ENCODE measurements around the gene SOX6. TPM values are rescaled to one million over a fixed set of nuclear protein-coding genes. Genes with fewer than 3 reads are reported as not detected.
A peak's percentile ranks its signal among the peaks of the same experiment; 100 is the strongest.

The SOX6 gene
- total and polyA plus RNA-seq, 2 of the 13 experiments (the other 11 are each of a cell fraction or from before 2014, with no cell fraction given): 2.6 to 11.2 TPM

DNA sequence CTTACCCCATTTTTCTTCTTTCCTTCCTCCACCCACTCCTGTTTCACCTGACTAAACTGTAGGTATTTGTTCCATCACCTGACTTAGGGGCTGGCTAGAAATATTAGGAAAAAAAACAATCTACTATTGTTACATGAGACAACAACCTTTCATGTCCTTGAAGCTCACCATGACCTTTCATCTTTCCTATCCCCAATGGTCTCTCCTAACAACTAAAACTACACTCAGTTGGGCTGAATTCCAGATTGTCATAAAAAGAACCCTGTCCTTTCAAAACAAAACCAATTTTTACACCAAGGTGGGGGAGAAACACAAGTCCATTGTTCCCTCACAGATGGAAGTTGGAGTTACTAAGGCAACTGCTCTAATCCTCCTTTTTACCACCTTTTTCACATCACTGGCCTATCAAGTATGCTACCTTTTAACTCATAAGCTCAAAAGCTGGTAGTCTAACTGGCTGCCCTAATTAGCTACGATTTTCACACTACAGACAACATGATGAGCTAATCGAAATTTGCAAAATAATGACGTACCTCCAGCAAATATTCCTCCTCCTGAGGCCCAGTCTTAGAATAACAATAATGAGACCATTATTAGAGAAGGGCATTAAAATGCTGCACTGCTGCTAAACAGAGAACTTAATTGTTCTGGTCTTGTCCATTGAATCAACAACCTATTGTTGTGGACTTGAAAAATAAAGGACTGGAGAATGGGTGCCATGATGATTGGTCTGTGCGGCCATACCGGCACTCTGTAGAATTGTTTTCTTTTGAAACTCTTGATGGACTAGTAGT is 46.5 kb upstream of the SOX6 start (continued):
- TF ChIP-seq ZNF343 (CRISPR knock-in tag; IDR thresholded peaks at IDR 0.05): no peak
- TF ChIP-seq, protein P1, sequence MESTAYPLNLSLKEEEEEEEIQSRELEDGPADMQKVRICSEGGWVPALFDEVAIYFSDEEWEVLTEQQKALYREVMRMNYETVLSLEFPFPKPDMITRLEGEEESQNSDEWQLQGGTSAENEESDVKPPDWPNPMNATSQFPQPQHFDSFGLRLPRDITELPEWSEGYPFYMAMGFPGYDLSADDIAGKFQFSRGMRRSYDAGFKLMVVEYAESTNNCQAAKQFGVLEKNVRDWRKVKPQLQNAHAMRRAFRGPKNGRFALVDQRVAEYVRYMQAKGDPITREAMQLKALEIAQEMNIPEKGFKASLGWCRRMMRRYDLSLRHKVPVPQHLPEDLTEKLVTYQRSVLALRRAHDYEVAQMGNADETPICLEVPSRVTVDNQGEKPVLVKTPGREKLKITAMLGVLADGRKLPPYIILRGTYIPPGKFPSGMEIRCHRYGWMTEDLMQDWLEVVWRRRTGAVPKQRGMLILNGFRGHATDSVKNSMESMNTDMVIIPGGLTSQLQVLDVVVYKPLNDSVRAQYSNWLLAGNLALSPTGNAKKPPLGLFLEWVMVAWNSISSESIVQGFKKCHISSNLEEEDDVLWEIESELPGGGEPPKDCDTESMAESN (CRISPR knock-in tag; conservative IDR thresholded peaks at IDR 0.05): no peak
- TF ChIP-seq, protein P2, sequence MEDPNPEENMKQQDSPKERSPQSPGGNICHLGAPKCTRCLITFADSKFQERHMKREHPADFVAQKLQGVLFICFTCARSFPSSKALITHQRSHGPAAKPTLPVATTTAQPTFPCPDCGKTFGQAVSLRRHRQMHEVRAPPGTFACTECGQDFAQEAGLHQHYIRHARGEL (CRISPR knock-in tag; IDR thresholded peaks at IDR 0.05): no peak
- TF ChIP-seq POLR2A (IDR thresholded peaks at IDR 0.05; ENCODE audit: insufficient read depth in 1 of 2, low read depth in 2 of 2, low read length in 2 of 2): no peak
- no peak for TF ChIP-seq KLF12 (CRISPR knock-in tag; IDR thresholded peaks at IDR 0.05; ENCODE audit: borderline replicate concordance)
- TF ChIP-seq ZMYM3 (CRISPR knock-in tag; IDR thresholded peaks at IDR 0.05): no peak
- no peak for TF ChIP-seq ZNF333 (CRISPR knock-in tag; IDR thresholded peaks at IDR 0.05; ENCODE audit: borderline replicate concordance)
- no peak for TF ChIP-seq RORA (CRISPR knock-in tag; IDR thresholded peaks at IDR 0.05)
- TF ChIP-seq ZNF879 (CRISPR knock-in tag; IDR thresholded peaks at IDR 0.05): no peak
- TF ChIP-seq, protein P3, sequence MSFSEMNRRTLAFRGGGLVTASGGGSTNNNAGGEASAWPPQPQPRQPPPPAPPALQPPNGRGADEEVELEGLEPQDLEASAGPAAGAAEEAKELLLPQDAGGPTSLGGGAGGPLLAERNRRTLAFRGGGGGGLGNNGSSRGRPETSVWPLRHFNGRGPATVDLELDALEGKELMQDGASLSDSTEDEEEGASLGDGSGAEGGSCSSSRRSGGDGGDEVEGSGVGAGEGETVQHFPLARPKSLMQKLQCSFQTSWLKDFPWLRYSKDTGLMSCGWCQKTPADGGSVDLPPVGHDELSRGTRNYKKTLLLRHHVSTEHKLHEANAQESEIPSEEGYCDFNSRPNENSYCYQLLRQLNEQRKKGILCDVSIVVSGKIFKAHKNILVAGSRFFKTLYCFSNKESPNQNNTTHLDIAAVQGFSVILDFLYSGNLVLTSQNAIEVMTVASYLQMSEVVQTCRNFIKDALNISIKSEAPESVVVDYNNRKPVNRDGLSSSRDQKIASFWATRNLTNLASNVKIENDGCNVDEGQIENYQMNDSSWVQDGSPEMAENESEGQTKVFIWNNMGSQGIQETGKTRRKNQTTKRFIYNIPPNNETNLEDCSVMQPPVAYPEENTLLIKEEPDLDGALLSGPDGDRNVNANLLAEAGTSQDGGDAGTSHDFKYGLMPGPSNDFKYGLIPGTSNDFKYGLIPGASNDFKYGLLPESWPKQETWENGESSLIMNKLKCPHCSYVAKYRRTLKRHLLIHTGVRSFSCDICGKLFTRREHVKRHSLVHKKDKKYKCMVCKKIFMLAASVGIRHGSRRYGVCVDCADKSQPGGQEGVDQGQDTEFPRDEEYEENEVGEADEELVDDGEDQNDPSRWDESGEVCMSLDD (CRISPR knock-in tag; IDR thresholded peaks at IDR 0.05; ENCODE audit: borderline replicate concordance): no peak
- TF ChIP-seq, protein P4, sequence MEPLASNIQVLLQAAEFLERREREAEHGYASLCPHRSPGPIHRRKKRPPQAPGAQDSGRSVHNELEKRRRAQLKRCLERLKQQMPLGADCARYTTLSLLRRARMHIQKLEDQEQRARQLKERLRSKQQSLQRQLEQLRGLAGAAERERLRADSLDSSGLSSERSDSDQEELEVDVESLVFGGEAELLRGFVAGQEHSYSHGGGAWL (CRISPR knock-in tag; IDR thresholded peaks at IDR 0.05): no peak
- TF ChIP-seq SKI (IDR thresholded peaks at IDR 0.05; ENCODE audit: partially characterized antibody): no peak
- no peak for TF ChIP-seq TCF7L2 (IDR thresholded peaks at IDR 0.05; ENCODE audit: low read depth, low read length)
- TF ChIP-seq, protein P5, sequence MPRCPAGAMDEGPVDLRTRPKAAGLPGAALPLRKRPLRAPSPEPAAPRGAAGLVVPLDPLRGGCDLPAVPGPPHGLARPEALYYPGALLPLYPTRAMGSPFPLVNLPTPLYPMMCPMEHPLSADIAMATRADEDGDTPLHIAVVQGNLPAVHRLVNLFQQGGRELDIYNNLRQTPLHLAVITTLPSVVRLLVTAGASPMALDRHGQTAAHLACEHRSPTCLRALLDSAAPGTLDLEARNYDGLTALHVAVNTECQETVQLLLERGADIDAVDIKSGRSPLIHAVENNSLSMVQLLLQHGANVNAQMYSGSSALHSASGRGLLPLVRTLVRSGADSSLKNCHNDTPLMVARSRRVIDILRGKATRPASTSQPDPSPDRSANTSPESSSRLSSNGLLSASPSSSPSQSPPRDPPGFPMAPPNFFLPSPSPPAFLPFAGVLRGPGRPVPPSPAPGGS (CRISPR knock-in tag; IDR thresholded peaks at IDR 0.05): no peak
- peak; percentile 60; the same call in 1 of the 2 replicates for TF ChIP-seq FOXJ3 (CRISPR knock-in tag; IDR thresholded peaks at IDR 0.05; ENCODE audit: borderline replicate concordance)
- TF ChIP-seq YEATS2 (CRISPR knock-in tag; IDR thresholded peaks at IDR 0.05; ENCODE audit: borderline replicate concordance): no peak
- TF ChIP-seq, protein P6, sequence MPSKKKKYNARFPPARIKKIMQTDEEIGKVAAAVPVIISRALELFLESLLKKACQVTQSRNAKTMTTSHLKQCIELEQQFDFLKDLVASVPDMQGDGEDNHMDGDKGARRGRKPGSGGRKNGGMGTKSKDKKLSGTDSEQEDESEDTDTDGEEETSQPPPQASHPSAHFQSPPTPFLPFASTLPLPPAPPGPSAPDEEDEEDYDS (CRISPR knock-in tag; IDR thresholded peaks at IDR 0.05): no peak; the same call in 1 of the 2 replicates
- no peak for TF ChIP-seq SOX6 (IDR thresholded peaks at IDR 0.05)
- TF ChIP-seq SOX6 (CRISPR knock-in tag; IDR thresholded peaks at IDR 0.05): peak; percentile 99
- TF ChIP-seq GZF1 (CRISPR knock-in tag; IDR thresholded peaks at IDR 0.05): no peak
- no peak for TF ChIP-seq ZNF460 (CRISPR knock-in tag; IDR thresholded peaks at IDR 0.05; ENCODE audit: borderline replicate concordance)
- TF ChIP-seq, protein P7, sequence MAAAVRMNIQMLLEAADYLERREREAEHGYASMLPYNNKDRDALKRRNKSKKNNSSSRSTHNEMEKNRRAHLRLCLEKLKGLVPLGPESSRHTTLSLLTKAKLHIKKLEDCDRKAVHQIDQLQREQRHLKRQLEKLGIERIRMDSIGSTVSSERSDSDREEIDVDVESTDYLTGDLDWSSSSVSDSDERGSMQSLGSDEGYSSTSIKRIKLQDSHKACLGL (CRISPR knock-in tag; IDR thresholded peaks at IDR 0.05): no peak
- TF ChIP-seq ZNF256 (CRISPR knock-in tag; conservative IDR thresholded peaks at IDR 0.05): no peak
